Erythroblast (primary cell): ENCODE measurements around the gene ANXA4.

Source experiments
- GATA1 ChIP-seq: IDR thresholded peaks from 2 replicates; pipeline ENCODE4 v1.6.1; 2011; ENCODE audit warnings: low read depth, mild to moderate bottlenecking, control low read depth, low read length, moderate library complexity
- POLR2A ChIP-seq: IDR thresholded peaks from 2 replicates; pipeline ENCODE4 v1.6.1; 2011; ENCODE audit warnings: mild to moderate bottlenecking, low read length

DNA sequence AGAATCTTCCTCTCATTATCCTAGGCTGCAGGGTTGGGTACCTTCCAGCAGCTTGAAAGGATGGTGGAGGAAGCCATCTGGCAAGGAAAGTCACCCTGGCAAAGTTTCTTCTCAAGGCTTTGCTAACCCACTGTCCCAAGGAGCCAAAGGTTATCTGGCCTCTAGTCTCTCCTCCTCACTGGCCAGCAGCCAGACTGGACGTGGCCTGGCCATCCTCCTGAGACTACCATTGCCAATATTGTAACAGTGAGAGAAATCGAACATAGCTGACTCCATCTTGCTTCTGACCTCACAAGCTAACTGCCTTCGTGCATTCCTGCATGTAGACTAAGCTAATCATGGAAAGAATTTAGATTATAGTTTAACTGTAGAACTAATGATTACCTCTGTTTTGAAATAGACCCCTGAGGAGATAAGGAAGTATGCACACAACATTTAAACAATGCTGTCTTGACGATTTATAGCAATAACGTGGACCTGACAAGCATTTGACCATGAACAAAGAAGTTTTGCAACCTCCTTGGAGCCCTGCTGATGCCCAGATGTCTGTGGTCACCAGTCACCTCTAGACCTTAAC, 7.8 kb upstream of the ANXA4 start:
- no peak for TF ChIP-seq POLR2A
- TF ChIP-seq GATA1 = no peak
